ENCODE measurements around the gene KIAA1217.

GRCh38 chr10:24287559-24288195 lies 78.7 kb downstream of the KIAA1217 start:
- TF ChIP-seq, protein P1, sequence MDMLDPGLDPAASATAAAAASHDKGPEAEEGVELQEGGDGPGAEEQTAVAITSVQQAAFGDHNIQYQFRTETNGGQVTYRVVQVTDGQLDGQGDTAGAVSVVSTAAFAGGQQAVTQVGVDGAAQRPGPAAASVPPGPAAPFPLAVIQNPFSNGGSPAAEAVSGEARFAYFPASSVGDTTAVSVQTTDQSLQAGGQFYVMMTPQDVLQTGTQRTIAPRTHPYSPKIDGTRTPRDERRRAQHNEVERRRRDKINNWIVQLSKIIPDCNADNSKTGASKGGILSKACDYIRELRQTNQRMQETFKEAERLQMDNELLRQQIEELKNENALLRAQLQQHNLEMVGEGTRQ (IDR thresholded peaks at IDR 0.05), result no peak
- TF ChIP-seq CBX2 (IDR thresholded peaks at IDR 0.05; ENCODE audit: borderline replicate concordance, low read depth), result no peak
- TF ChIP-seq, protein P2, sequence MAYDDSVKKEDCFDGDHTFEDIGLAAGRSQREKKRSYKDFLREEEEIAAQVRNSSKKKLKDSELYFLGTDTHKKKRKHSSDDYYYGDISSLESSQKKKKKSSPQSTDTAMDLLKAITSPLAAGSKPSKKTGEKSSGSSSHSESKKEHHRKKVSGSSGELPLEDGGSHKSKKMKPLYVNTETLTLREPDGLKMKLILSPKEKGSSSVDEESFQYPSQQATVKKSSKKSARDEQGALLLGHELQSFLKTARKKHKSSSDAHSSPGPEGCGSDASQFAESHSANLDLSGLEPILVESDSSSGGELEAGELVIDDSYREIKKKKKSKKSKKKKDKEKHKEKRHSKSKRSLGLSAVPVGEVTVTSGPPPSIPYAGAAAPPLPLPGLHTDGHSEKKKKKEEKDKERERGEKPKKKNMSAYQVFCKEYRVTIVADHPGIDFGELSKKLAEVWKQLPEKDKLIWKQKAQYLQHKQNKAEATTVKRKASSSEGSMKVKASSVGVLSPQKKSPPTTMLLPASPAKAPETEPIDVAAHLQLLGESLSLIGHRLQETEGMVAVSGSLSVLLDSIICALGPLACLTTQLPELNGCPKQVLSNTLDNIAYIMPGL (CRISPR knock-in tag; IDR thresholded peaks at IDR 0.05; ENCODE audit: borderline replicate concordance), result no peak
- no peak for TF ChIP-seq HDAC2 (IDR thresholded peaks at IDR 0.05)
- TF ChIP-seq, protein P3, sequence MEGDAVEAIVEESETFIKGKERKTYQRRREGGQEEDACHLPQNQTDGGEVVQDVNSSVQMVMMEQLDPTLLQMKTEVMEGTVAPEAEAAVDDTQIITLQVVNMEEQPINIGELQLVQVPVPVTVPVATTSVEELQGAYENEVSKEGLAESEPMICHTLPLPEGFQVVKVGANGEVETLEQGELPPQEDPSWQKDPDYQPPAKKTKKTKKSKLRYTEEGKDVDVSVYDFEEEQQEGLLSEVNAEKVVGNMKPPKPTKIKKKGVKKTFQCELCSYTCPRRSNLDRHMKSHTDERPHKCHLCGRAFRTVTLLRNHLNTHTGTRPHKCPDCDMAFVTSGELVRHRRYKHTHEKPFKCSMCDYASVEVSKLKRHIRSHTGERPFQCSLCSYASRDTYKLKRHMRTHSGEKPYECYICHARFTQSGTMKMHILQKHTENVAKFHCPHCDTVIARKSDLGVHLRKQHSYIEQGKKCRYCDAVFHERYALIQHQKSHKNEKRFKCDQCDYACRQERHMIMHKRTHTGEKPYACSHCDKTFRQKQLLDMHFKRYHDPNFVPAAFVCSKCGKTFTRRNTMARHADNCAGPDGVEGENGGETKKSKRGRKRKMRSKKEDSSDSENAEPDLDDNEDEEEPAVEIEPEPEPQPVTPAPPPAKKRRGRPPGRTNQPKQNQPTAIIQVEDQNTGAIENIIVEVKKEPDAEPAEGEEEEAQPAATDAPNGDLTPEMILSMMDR (IDR thresholded peaks at IDR 0.05), result no peak
- no peak for TF ChIP-seq EP300 (IDR thresholded peaks at IDR 0.05)
- TF ChIP-seq JUNB (IDR thresholded peaks at IDR 0.05), result no peak
- TF ChIP-seq NR3C1 (IDR thresholded peaks at IDR 0.05), result no peak
